Stimulated activated CD8-positive, alpha-beta memory T cell treated with anti-CD3 and anti-CD28 coated beads, Interleukin-15, amount 100 ng/mL, for 24 hours (primary cell): Measurements from ENCODE around the gene PAX4.

ENCODE experiments used
- DNase-seq: peaks from one replicate; pipeline ENCODE4 v3.0.0-alpha.2; 2020; ENCODE audit warnings: low read depth

The PAX4 gene

GRCh38 chr7:127628445-127628844 lies 10.5 kb upstream of the PAX4 start:
- no peak for DNase-seq

GRCh38 chr7:127625331-127625730 lies 7.4 kb upstream of the PAX4 start:
- DNase-seq = no peak

- DNase-seq = no peak
Observed at GRCh38 chr7:127620406-127621233, 2.7 kb upstream of the PAX4 start.

- no peak for DNase-seq
Observed at GRCh38 chr7:127619681-127620405, 1.9 kb upstream of the PAX4 start.

GRCh38 chr7:127618775-127619174 lies 833 bp upstream of the PAX4 start:
- DNase-seq = no peak

GRCh38 chr7:127616724-127617123 lies 1.2 kb downstream of the PAX4 start:
- DNase-seq = no peak

- DNase-seq = no peak
Observed at GRCh38 chr7:127612263-127612662, 5.7 kb downstream of the PAX4 start.

GRCh38 chr7:127609297-127609696 lies 8.6 kb downstream of the PAX4 start:
- DNase-seq = no peak

- no peak for DNase-seq
Observed at GRCh38 chr7:127608446-127608845, 9.5 kb downstream of the PAX4 start.

GRCh38 chr7:127600885-127601284 lies 17.1 kb downstream of the PAX4 start:
- DNase-seq = no peak

GRCh38 chr7:127598318-127598717 lies 19.6 kb downstream of the PAX4 start:
- no peak for DNase-seq

GRCh38 chr7:127595737-127596136 lies 22.2 kb downstream of the PAX4 start:
- no peak for DNase-seq

GRCh38 chr7:127594490-127594889 lies 23.5 kb downstream of the PAX4 start:
- DNase-seq = no peak

GRCh38 chr7:127592550-127592949 lies 25.4 kb downstream of the PAX4 start:
- DNase-seq = no peak

GRCh38 chr7:127591591-127591990 lies 26.4 kb downstream of the PAX4 start:
- no peak for DNase-seq

GRCh38 chr7:127591189-127591588 lies 26.8 kb downstream of the PAX4 start:
- DNase-seq = no peak

- DNase-seq = no peak
Observed at GRCh38 chr7:127589896-127590295, 28.0 kb downstream of the PAX4 start.

GRCh38 chr7:127588697-127589482 lies 29.1 kb downstream of the PAX4 start:
- DNase-seq = no peak

GRCh38 chr7:127588019-127588696 lies 29.8 kb downstream of the PAX4 start, which contains the start of gene ARF5:
ARF5 (plus strand) TSS chr7:127588411; CDS start chr7:127588499, 88 bp downstream.
- DNase-seq = peak; percentile 78

- DNase-seq = no peak
Observed at GRCh38 chr7:127587663-127588018, 30.3 kb downstream of the PAX4 start.

GRCh38 chr7:127586346-127586745 lies 31.6 kb downstream of the PAX4 start:
- DNase-seq = no peak
